HepG2 (cell line): ENCODE measurements around the gene IKZF3. TPM values are rescaled to one million over a fixed set of nuclear protein-coding genes. Genes with fewer than 3 reads are reported as not detected.

Experiments used
- ARID4A ChIP-seq: sonication (generic); formaldehyde crosslinking; IDR thresholded peaks from 2 replicates; pipeline ENCODE4 v1.5.0; 2020; ENCODE audit warnings: mild to moderate bottlenecking, missing genetic modification reagents, borderline replicate concordance
- CBX2 ChIP-seq, 2 experiments: fragments of 200-600 bp in 1 of 2; sonication (generic); formaldehyde crosslinking in 1 of 2; IDR thresholded peaks; 2 replicates each; pipeline versions ENCODE4 v1.7.0 to v1.8.1; 2018 to 2022; ENCODE audit warnings: low read depth in 2 of 2, low read length in 1 of 2, mild to moderate bottlenecking in 1 of 2, missing genetic modification reagents in 1 of 2
- GABPA ChIP-seq, 2 experiments: IDR thresholded peaks; 2 replicates each; pipeline ENCODE4 v1.6.1; 2011 to 2016; ENCODE audit warnings: low read depth in 2 of 2, low read length in 1 of 2, missing biosample characterization in 1 of 2, missing genetic modification characterization in 1 of 2
- GATA4 ChIP-seq: sonication (generic); IDR thresholded peaks from 2 replicates; pipeline ENCODE4 v1.6.1; 2016; ENCODE audit warnings: antibody characterized with exemption, low read depth, borderline replicate concordance
- SETDB1 ChIP-seq: sonication (generic); formaldehyde crosslinking; IDR thresholded peaks from 2 replicates; pipeline ENCODE4 v1.5.1; 2020; ENCODE audit warnings: missing genetic modification reagents, mild to moderate bottlenecking, borderline replicate concordance
- UBTF ChIP-seq: sonication (generic); formaldehyde crosslinking; IDR thresholded peaks from 2 replicates; pipeline ENCODE4 v1.4.0; 2020; ENCODE audit warnings: mild to moderate bottlenecking, missing genetic modification reagents
- ZBTB2 ChIP-seq: sonication (generic); formaldehyde crosslinking; IDR thresholded peaks from 2 replicates; pipeline ENCODE4 v1.8.0; 2022; ENCODE audit warnings: low read depth, missing genetic modification reagents
- ZFP36L1 ChIP-seq: sonication (generic); formaldehyde crosslinking; IDR thresholded peaks from 2 replicates; pipeline ENCODE4 v1.8.0; 2022; ENCODE audit warnings: mild to moderate bottlenecking, missing genetic modification reagents, moderate library complexity
- ZNF280B ChIP-seq: sonication (generic); formaldehyde crosslinking; IDR thresholded peaks from 2 replicates; pipeline ENCODE4 v1.5.0; 2020; ENCODE audit warnings: missing genetic modification reagents, mild to moderate bottlenecking, borderline replicate concordance
- ZNF431 ChIP-seq: sonication (generic); formaldehyde crosslinking; IDR thresholded peaks from 2 replicates; pipeline ENCODE4 v1.9.0; 2022; ENCODE audit warnings: missing genetic modification reagents, low read depth, mild to moderate bottlenecking, borderline replicate concordance
- ZNF558 ChIP-seq: sonication (generic); formaldehyde crosslinking; IDR thresholded peaks from 2 replicates; pipeline ENCODE4 v1.9.0; 2022; ENCODE audit warnings: mild to moderate bottlenecking, missing genetic modification reagents, borderline replicate concordance
- ZNF687 ChIP-seq: sonication (generic); formaldehyde crosslinking; IDR thresholded peaks from 2 replicates; pipeline ENCODE4 v1.5.1; 2020; ENCODE audit warnings: mild to moderate bottlenecking, missing genetic modification reagents, moderate library complexity
- ZSCAN22 ChIP-seq: sonication (generic); formaldehyde crosslinking; IDR thresholded peaks from 2 replicates; pipeline ENCODE4 v1.4.0; 2020; ENCODE audit warnings: mild to moderate bottlenecking, missing genetic modification reagents
- polyA plus RNA-seq, 8 experiments: library from polyadenylated mRNA; depleted of rRNA in 3 of 8; stranded (reverse) in 7 of 8; unstranded in 1 of 8; fragments of >200 nt; fragmentation: Illumina TruSeq in 4 of 8; extraction: Trizol in 4 of 8; gene quantifications; 2 replicates each; pipeline versions ENCODE4 v1.2.1 to v1.2.3, GENCODE V29; 2011 to 2016; ENCODE audit warnings: low read depth in 4 of 8, missing spikeins in 1 of 8, mixed read lengths in 1 of 8; ENCODE audit not compliant: insufficient read depth in 1 of 8
- total RNA-seq, 5 experiments: library from RNA; depleted of rRNA; stranded (reverse); fragments of >200 nt; fragmentation: Illumina TruSeq; extraction: Trizol; gene quantifications; 2 replicates each; pipeline ENCODE4 v1.2.3, GENCODE V29; 2016; ENCODE audit warnings: low read depth in 1 of 5

Gene IKZF3
- total and polyA plus RNA-seq, 2 of the 13 experiments (the other 11 are each of a cell fraction or from before 2014, with no cell fraction given), result not detected

GRCh38 chr17:39737206-39737759, 126.8 kb downstream of the IKZF3 start (continued):
- TF ChIP-seq UBTF (CRISPR knock-in tag), result no peak
- TF ChIP-seq SETDB1, result no peak
- TF ChIP-seq ZNF280B (CRISPR knock-in tag), result no peak; the same call in 1 of the 2 replicates
- no peak for TF ChIP-seq ZFP36L1
- TF ChIP-seq ZNF687 (CRISPR knock-in tag), result no peak; the same call in 1 of the 2 replicates
- TF ChIP-seq ZNF558 (CRISPR knock-in tag), result no peak
- no peak for TF ChIP-seq CBX2 (IDR thresholded peaks at IDR 0.05; ENCODE audit: low read depth, low read length)
- TF ChIP-seq CBX2 (CRISPR knock-in tag; IDR thresholded peaks at IDR 0.05; ENCODE audit: low read depth), result no peak
- no peak for TF ChIP-seq ZNF431 (CRISPR knock-in tag)
- TF ChIP-seq ARID4A (CRISPR knock-in tag), result no peak
- no peak for TF ChIP-seq ZSCAN22 (CRISPR knock-in tag)
- TF ChIP-seq GATA4, result 0 out of 2 replicates have a peak, but pooled peaks have one; percentile 8
- TF ChIP-seq GABPA (IDR thresholded peaks at IDR 0.05; ENCODE audit: low read depth, low read length), result no peak
- no peak; the same call in 1 of the 2 replicates for TF ChIP-seq GABPA (CRISPR knock-in tag; IDR thresholded peaks at IDR 0.05; ENCODE audit: low read depth)
- no peak for TF ChIP-seq ZBTB2 (CRISPR knock-in tag)
